Loucy (cell line): ENCODE measurements around the gene PTBP1.

Experiments
- EZH2phosphoT487 ChIP-seq: fragments of 200-600 bp; IDR thresholded peaks from 2 replicates; pipeline ENCODE4 v1.6.1; 2018; ENCODE audit warnings: antibody characterized with exemption, mild to moderate bottlenecking, moderate library complexity, borderline replicate concordance
- TF ChIP-seq, protein P1 (sequence below): fragments of 200-600 bp; sonication (generic); conservative IDR thresholded peaks from 2 replicates; pipeline ENCODE4 v1.5.1; 2014; ENCODE audit warnings: mild to moderate bottlenecking, antibody characterized with exemption, low read length

DNA sequence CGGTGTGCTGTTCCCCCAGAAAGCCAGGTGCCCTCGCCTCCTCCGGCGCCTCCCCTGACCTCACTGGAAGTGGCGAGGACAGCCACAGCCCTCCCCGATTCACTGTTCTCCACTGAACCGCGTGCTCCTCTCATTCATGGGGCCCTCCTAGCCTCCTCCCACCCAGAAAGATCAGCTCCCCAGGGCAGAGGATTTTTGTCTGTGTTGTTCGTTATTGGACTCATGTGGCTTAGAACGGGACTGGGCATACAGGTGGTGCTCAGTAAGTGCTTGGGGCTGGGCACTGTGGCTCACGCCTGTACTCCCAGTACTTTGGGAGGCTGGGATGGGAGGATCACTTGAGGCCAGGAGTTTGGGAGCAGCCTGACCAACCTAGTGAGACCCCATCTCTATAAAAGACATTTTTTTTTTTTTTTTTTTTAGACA lies 47.3 kb downstream of the PTBP1 start:
- TF ChIP-seq, protein P1, sequence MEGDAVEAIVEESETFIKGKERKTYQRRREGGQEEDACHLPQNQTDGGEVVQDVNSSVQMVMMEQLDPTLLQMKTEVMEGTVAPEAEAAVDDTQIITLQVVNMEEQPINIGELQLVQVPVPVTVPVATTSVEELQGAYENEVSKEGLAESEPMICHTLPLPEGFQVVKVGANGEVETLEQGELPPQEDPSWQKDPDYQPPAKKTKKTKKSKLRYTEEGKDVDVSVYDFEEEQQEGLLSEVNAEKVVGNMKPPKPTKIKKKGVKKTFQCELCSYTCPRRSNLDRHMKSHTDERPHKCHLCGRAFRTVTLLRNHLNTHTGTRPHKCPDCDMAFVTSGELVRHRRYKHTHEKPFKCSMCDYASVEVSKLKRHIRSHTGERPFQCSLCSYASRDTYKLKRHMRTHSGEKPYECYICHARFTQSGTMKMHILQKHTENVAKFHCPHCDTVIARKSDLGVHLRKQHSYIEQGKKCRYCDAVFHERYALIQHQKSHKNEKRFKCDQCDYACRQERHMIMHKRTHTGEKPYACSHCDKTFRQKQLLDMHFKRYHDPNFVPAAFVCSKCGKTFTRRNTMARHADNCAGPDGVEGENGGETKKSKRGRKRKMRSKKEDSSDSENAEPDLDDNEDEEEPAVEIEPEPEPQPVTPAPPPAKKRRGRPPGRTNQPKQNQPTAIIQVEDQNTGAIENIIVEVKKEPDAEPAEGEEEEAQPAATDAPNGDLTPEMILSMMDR = no peak
- no peak for TF ChIP-seq EZH2phosphoT487
